Smooth muscle cell of the pulmonary artery (primary cell): ENCODE results near the gene NOBOX. TPM values are rescaled to one million over a fixed set of nuclear protein-coding genes. Genes with fewer than 3 reads are reported as not detected.

ENCODE experiments used
- total RNA-seq: library from RNA; depleted of rRNA; stranded (reverse); fragments of >200 nt; gene quantifications from 2 replicates; pipeline ENCODE4 v1.2.3, GENCODE V29; 2014

The NOBOX gene
- not detected in 2 replicates for total RNA-seq

DNA sequence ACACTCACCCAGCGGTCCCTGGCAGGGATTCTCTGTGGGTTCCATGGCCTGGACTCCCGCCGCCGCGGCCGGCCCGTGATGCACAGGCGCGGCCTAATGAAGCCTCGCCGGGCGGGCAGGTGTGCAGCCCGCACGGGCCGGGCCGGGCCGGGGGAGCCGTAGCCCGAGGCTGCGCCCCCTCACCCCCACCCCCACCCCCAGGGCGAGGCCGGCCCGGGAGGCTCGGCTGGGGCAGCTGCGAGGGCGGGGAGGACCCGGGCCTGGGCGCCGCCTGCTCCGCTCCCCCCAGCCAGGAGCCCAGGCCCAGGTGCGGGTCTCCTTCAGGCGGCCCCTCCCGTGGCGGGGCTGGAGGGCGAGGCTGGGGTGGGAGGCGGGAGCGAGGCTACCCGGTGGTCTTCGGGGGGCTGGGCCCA is at the start of gene NOBOX:
Gene NOBOX, minus strand, starts transcription at position 45 of the 413 bp plus-strand sequence.

DNA sequence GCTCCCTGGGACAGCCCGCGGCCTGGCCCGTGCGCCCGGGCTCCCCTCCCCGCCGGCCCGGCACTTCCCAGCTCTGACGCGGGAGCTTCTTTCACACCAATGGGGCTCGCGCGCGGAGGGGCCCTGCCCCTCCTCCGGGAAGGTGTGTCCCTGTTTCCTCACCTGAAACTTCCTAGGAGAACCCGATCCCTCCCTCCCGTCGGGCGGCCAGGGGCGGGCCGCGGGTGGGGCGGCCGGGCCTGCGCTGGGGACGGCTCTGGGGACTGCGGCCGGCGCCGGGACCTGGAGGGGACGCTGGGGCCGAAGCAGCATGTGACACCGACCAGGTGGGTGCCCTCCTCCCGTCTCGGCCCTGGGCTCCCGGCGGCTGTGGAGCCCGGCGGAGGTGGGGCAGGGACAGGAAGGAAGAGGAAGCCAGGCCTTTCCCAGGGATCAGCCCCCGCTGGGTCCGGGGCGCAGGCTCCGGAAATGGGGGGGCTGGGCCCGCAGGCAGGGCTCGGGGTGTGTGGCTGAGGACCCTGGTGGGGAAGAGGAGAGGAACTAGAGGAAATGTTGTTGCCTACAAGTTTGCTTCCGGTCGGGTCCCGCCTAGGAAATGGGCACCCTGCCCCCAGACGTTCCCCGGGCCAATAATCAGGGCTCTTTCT is 48.2 kb downstream of the NOBOX start, which contains the start of gene ARHGEF5:
Gene ARHGEF5, plus strand, starts transcription at position 227 of the 647 bp plus-strand sequence. CDS start 7,268 bp downstream, outside the sequence.

Other genes starting within 250 kb of the NOBOX start
- gene CTAGE4, start 220.2 kb downstream of the NOBOX start, total RNA-seq = 0.36 and 0.91 TPM in 2 replicates
- 0.63 and 1.3 TPM in 2 replicates for gene ARHGEF35, start 207.9 kb downstream of the NOBOX start, total RNA-seq
- gene OR2A42, start 164.1 kb downstream of the NOBOX start, total RNA-seq = 0.03 TPM in 1 of 2 replicates, not detected in the other
- 0.07 and 0.40 TPM in 2 replicates for gene OR2A7, start 138.9 kb downstream of the NOBOX start, total RNA-seq
- gene CTAGE8, start 134.4 kb downstream of the NOBOX start, total RNA-seq = 0.17 TPM in 1 of 2 replicates, not detected in the other
- gene OR2A1, start 91.3 kb downstream of the NOBOX start, total RNA-seq = 0.07 and 0.33 TPM in 2 replicates
- gene ARHGEF5, start 48.3 kb downstream of the NOBOX start, total RNA-seq = 2.0 and 2.4 TPM in 2 replicates